HUES48 (cell line): Measurements from ENCODE around the gene CLTCL1.
A peak's percentile ranks its signal among the peaks of the same experiment; 100 is the strongest.
"Not testable (repeated sequence)": the region's sequence is repeated elsewhere in the genome, so short reads cannot be mapped to it uniquely, and the experiment has no call there.

Experiments
- H3K27ac ChIP-seq: one replicate; pipeline ENCODE4 v1.7.0; 2013; ENCODE audit warnings: low read depth, low read length, inconsistent platforms
- H3K27me3 ChIP-seq: 2 replicates; pipeline ENCODE4 v1.6.1; 2013; ENCODE audit warnings: mild to moderate bottlenecking, low read length; ENCODE audit not compliant: control insufficient read depth, insufficient read depth
- H3K36me3 ChIP-seq: 2 replicates; pipeline ENCODE4 v1.6.1; 2013; ENCODE audit warnings: low read length; ENCODE audit not compliant: control insufficient read depth, insufficient read depth
- H3K4me1 ChIP-seq: 2 replicates; pipeline ENCODE4 v1.6.1; 2013; ENCODE audit warnings: mild to moderate bottlenecking, low read length; ENCODE audit not compliant: control insufficient read depth, insufficient read depth
- H3K4me3 ChIP-seq: 2 replicates; pipeline ENCODE4 v1.5.1; 2013; ENCODE audit warnings: mild to moderate bottlenecking, low read depth, low read length
- H3K9ac ChIP-seq: 2 replicates; pipeline ENCODE4 v1.6.1; 2013; ENCODE audit warnings: mild to moderate bottlenecking, low read depth, low read length, moderate library complexity
- H3K9me3 ChIP-seq: 2 replicates; pipeline ENCODE4 v1.6.1; 2013; ENCODE audit warnings: low read length; ENCODE audit not compliant: control insufficient read depth, insufficient read depth

CLTCL1 gene

GRCh38 chr22:19291580-19292457, at the start of gene CLTCL1:
Gene CLTCL1, minus strand, starts transcription at chr22:19291719. Its CDS starts 78 bp downstream, at chr22:19291641.
- Histone ChIP-seq H3K9me3 (no peaks in the 10 kb centered on the region), H3K27ac (peak within 1 kb of the TSS; percentile 9), H3K9ac (peak within 1 kb of the TSS; percentile 45), H3K4me3 (peak within 1 kb of the TSS; percentile 74), H3K27me3 (peaks cover 17% of the 10 kb centered on the region), H3K4me1 (peaks cover 37% of the 10 kb centered on the region), H3K36me3 (no peaks in the 10 kb centered on the region)

DNA sequence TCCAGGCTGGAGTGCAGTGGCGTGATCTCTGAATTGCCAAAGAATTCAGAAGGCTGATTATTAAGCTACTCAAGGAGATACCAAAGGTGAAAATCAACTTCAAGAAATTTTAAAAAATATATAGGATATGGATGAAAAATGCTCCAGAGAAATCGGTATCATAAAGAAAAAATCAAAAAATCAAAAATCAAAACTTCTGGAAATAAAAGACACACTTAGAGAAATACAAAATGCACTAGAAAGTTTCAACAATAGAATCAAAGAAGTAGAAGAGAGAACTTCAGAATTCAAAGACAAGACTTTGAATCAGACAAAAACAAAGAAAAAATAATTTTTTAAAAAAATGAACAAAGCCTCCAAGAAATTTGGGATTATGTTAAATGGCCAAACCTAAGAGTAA, 45.6 kb upstream of the CLTCL1 start:
- no peaks in the 10 kb centered on the region for H3K4me1 ChIP-seq
- peaks cover 36% of the 10 kb centered on the region for H3K36me3 ChIP-seq
- H3K27me3 ChIP-seq, result no peaks in the 10 kb centered on the region
- no peak overlapping the region for H3K4me3 ChIP-seq
- no peak overlapping the region for H3K9ac ChIP-seq
- H3K27ac ChIP-seq, result no peak overlapping the region
- H3K9me3 ChIP-seq, result no peaks in the 10 kb centered on the region

- no peaks in the 10 kb centered on the region for H3K27me3 ChIP-seq
- no peak overlapping the region for H3K27ac ChIP-seq
Measured at GRCh38 chr22:19336133-19337075, 44.9 kb upstream of the CLTCL1 start.

GRCh38 chr22:19331975-19332374, 40.5 kb upstream of the CLTCL1 start:
- no peak overlapping the region for H3K27ac ChIP-seq
- no peak overlapping the region for H3K4me3 ChIP-seq
- H3K36me3 ChIP-seq, result peaks cover 63% of the 10 kb centered on the region
- H3K4me1 ChIP-seq, result no peaks in the 10 kb centered on the region
- H3K27me3 ChIP-seq, result no peaks in the 10 kb centered on the region
- no peaks in the 10 kb centered on the region for H3K9me3 ChIP-seq
- no peak overlapping the region for H3K9ac ChIP-seq

More at GRCh38 chr22:19336133-19337075, 44.9 kb upstream of the CLTCL1 start:
- Histone ChIP-seq H3K4me3 (no peak overlapping the region), H3K9me3 (no peaks in the 10 kb centered on the region), H3K4me1 (no peaks in the 10 kb centered on the region), H3K9ac (no peak overlapping the region), H3K36me3 (peaks cover 43% of the 10 kb centered on the region)

GRCh38 chr22:19331474-19331873, 40.0 kb upstream of the CLTCL1 start:
- H3K9me3 ChIP-seq, result no peaks in the 10 kb centered on the region
- no peaks in the 10 kb centered on the region for H3K27me3 ChIP-seq
- H3K4me1 ChIP-seq, result no peaks in the 10 kb centered on the region
- H3K4me3 ChIP-seq, result no peak overlapping the region
- H3K36me3 ChIP-seq, result peaks cover 59% of the 10 kb centered on the region
- no peak overlapping the region for H3K9ac ChIP-seq
- no peak overlapping the region for H3K27ac ChIP-seq

DNA sequence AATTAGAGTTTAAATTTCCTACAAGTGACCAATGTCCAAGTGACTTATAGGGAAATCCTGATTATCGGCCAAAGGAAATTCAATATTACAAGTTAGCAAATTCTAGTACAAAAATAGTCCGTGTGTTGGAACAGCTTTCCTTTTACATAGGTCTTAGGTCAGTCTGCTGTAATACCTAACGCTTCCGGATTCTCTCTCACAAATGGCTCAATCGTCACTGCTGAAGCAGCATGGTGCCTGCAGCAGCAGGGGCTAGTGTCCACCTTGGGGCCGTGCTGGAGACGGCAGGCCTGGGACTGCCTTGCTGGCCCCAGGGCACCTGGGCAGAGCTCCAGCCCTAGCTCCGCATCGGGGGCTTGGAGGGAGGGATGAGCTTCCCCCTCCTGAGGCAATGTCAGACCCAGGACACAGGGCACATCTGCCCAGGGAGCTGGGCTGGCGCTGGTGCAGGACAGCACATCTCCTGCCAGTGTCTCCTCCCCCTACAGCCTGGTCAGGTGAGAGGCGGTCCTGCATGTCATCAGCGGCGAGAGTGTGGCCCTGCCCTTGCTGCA, 39.4 kb upstream of the CLTCL1 start:
- no peaks in the 10 kb centered on the region for H3K27me3 ChIP-seq
- no peaks in the 10 kb centered on the region for H3K9me3 ChIP-seq
- H3K27ac ChIP-seq, result no peak overlapping the region
- H3K4me3 ChIP-seq, result no peak overlapping the region
- no peaks in the 10 kb centered on the region for H3K4me1 ChIP-seq
- H3K9ac ChIP-seq, result no peak overlapping the region
- peaks cover 54% of the 10 kb centered on the region for H3K36me3 ChIP-seq

- H3K36me3 ChIP-seq, result peaks cover 47% of the 10 kb centered on the region
- not testable (repeated sequence) for H3K9ac ChIP-seq, H3K27ac ChIP-seq
Measured at GRCh38 chr22:19330205-19330604, 38.7 kb upstream of the CLTCL1 start.

GRCh38 chr22:19329454-19329853, 37.9 kb upstream of the CLTCL1 start:
- Histone ChIP-seq H3K27ac (no peak overlapping the region), H3K27me3 (no peaks in the 10 kb centered on the region), H3K36me3 (peaks cover 42% of the 10 kb centered on the region), H3K9me3 (no peaks in the 10 kb centered on the region), H3K4me3 (no peak overlapping the region), H3K4me1 (no peaks in the 10 kb centered on the region), H3K9ac (no peak overlapping the region)

More at GRCh38 chr22:19330205-19330604, 38.7 kb upstream of the CLTCL1 start:
- not testable (repeated sequence) for H3K4me1 ChIP-seq, H3K27me3 ChIP-seq, H3K4me3 ChIP-seq, H3K9me3 ChIP-seq

- no peaks in the 10 kb centered on the region for H3K27me3 ChIP-seq
- H3K9ac ChIP-seq, result no peak overlapping the region
- no peaks in the 10 kb centered on the region for H3K4me1 ChIP-seq
- no peak overlapping the region for H3K4me3 ChIP-seq
- peaks cover 20% of the 10 kb centered on the region for H3K36me3 ChIP-seq
- no peak overlapping the region for H3K27ac ChIP-seq
- peaks cover 10% of the 10 kb centered on the region; the same call in 1 of the 2 replicates for H3K9me3 ChIP-seq
Measured at GRCh38 chr22:19325296-19325948, 33.9 kb upstream of the CLTCL1 start.

- not testable (repeated sequence) for H3K4me1 ChIP-seq, H3K9ac ChIP-seq, H3K27ac ChIP-seq, H3K4me3 ChIP-seq, H3K27me3 ChIP-seq, H3K36me3 ChIP-seq
- peaks cover 20% of the 10 kb centered on the region for H3K9me3 ChIP-seq
Measured at GRCh38 chr22:19323420-19323819, 31.9 kb upstream of the CLTCL1 start.
